HS-27A (cell line): ENCODE measurements around the gene LCN9.
"Not testable (repeated sequence)": the region's sequence is repeated elsewhere in the genome, so short reads cannot be mapped to it uniquely, and the experiment has no call there.

ENCODE experiments used
- DNase-seq: peaks from one replicate; pipeline ENCODE4 v3.0.0-alpha.2; 2012; ENCODE audit warnings: low read depth, missing footprints

The LCN9 gene

GRCh38 chr9:135671591-135672041 lies 8.5 kb downstream of the LCN9 start:
- no peak for DNase-seq

- DNase-seq = not testable (repeated sequence)
Observed at GRCh38 chr9:135672786-135673185, 9.7 kb downstream of the LCN9 start.

- no peak for DNase-seq
Observed at GRCh38 chr9:135673941-135674340, 10.8 kb downstream of the LCN9 start.

GRCh38 chr9:135674977-135675376 lies 11.9 kb downstream of the LCN9 start:
- no peak for DNase-seq

DNA sequence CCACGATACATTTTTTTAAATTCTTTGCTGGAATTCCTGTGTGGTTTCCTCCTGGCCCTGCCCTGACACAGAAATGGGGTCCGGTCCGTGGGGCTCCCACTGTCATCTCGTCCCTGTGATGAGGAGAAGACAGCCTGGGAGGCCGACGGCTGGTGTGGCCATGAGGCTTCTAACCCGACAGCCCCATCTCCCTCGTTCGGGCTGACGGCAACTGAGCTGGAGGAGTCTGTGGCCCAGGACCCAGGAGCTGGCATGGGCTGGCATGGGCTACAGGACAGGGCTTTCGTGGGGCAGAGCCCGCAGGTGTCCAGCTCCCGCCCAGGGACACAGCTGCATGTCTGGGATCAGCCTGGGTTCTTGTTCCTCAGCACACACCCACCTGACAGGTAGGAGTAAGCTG lies 13.8 kb downstream of the LCN9 start:
- DNase-seq = no peak

DNA sequence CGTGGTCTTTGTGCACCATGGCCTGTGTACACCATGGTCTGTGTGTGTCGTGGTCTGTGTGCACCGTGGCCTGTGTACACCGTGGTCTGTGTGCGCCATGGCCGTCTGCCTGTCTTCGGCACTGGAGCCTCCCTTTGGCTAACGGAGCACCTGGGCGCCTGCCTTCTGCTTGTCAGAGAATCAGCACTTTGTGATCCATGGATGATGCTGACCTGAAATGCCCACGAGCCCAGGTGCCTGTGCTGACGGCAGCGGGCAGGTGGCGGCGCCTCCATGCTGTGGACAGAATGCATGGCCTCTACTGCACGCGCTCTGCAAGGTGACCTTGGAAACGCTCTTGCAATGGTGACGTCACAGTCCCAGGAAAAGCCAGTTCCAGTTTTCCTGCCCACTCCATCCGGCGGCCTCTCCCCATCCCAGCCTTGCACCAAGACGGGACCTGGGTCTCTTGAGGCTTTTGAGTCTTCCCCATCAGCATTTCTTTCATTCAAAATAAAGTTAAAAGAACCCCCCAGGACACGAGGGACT lies 14.6 kb downstream of the LCN9 start:
- DNase-seq = no peak

DNA sequence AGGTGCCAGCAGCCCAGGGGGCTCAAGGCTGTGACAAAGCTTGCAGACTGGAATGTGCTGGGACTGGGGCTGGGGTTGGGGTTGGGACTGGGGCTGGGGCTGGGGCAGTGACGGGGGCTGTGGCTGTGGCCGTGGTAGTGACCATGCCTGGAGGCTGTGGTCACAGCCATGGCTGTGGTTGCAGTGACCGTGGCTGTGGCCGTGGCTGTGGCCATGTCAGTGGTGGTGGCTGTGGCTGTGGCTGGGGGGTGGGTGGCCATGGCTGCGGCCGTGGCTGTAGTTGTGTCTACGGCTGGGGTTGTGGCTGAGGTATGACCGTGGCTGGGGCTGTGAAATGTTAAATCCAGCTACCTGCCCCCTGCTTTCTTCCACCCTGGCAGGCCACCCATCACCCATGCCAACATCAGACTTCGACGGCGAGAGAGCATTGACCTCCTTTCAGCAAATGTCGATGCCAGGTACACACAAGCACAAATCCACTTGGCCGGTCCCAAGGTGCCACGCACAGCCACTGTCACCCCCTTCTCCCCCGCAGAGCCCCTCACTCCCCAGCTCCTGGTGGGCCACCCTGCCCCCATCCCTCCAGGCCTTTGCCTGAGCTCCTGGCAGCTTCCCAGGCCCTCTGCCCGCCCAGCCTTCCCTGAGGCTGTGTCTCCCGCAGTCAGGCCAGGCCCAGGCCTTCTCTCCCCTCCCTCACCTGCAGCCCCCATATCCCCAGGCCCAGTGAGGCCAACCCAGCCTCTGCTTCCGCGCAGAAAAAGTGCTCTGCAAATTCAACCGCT lies 15.3 kb downstream of the LCN9 start:
- DNase-seq = no peak

DNA sequence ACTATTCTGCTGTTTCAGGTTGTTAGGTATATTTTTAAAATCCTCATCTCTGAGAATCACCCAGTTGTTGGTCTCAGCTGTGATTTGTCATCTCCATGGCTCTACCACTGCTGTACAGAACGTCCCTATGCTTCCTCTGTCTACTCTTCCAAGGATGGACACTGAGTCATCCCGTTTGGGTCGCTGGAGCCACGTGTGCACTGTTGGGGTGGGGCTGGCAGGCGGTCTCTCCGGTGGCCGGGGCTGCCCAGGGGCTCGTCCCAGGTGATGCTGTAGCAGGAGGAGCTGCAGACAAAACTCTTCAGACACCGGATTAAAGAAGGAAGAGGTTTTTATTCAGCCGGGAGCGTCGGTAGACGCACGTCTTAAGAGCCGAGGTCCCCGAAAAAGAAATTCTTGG lies 16.9 kb downstream of the LCN9 start:
- DNase-seq = no peak

GRCh38 chr9:135681161-135681560 lies 18.1 kb downstream of the LCN9 start:
- no peak for DNase-seq

DNA sequence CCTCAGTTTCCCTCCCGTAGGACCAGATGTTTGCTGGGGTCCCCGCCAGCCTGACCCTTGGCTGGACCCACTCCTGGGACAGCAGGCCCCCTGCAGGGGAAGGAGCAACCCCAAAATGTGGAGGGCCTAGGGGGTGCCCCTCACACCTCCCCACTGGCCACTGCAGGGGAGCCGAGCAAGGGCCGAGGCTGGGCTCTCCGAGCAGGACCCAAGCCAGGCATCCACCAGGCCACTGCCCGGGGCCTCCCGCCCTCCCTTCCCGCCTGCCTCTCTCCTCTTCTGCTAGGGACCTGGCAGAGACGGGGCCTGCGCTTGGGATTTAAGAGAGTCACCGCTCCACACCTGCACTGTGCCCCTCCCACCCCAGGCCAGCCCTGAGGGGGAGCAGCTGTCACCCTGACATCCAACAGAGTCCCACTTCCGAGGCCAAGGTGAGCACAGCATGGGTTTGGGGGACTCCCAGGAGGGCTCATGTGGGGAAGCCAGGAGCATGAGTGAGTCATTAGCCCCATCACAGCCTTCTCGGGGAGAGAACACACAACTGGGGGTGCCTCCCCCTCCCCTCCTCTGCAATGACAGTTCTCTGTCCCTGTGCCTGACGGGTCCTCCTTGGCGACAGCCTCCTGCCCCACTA lies 20.4 kb downstream of the LCN9 start:
- no peak for DNase-seq

DNA sequence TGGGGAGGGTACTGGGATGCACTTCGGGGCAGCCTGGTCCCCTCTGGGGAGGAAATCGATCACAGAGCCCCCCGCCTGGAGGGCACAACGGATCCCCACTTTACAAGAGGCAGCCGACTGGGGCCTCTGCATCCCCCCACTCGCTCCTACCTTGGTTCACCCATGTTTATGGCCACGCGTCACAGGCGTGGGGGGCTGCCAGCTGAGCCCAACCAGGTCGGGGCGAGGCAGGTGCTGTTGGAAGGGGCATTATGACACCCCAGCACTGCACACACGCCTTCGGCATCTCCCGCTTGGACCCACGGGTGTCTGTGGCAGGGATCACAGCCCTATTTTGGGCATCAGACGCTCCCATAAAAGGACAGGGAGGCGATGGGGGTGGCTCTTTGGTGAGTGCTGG lies 21.6 kb downstream of the LCN9 start:
- DNase-seq = no peak

DNA sequence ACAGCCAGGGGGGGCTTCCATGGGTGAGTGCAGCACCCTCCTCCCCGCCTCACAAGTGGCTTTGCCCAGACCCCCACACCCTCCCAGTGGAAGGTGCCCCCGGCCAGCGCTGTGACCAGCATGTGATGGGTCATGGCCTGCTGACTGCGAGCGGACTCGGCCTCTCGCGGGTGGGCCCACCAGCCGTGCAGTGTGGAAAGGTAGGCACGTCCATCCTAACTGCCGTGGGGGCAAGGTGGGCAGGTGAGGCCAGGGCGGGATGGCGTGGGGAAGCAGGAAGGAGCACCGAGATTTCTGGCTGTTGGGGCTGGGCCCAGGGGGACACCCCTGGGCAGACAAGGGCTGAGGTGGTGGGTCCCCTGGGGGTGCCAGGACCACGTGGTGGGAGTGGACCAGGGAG lies 24.1 kb downstream of the LCN9 start:
- no peak for DNase-seq

DNA sequence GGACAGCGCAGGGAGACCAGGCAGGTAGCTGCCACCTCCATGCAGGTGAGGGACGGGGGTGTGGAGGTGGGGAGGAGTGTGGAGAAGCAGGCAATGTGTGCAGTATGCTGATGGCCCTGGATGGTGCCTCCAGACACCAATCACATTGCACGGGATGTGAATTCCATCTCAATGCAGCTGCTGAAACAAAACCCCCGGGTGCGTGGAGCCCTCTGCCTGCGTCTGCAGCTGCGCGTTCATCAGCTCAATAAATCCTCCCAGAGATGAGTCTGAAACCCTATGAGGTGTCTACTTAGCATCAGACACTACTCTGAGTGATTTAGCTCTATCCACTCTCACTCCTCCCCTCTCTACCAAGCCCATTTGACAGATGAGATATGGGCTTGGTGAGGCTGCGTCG lies 25.9 kb downstream of the LCN9 start:
- no peak for DNase-seq

DNA sequence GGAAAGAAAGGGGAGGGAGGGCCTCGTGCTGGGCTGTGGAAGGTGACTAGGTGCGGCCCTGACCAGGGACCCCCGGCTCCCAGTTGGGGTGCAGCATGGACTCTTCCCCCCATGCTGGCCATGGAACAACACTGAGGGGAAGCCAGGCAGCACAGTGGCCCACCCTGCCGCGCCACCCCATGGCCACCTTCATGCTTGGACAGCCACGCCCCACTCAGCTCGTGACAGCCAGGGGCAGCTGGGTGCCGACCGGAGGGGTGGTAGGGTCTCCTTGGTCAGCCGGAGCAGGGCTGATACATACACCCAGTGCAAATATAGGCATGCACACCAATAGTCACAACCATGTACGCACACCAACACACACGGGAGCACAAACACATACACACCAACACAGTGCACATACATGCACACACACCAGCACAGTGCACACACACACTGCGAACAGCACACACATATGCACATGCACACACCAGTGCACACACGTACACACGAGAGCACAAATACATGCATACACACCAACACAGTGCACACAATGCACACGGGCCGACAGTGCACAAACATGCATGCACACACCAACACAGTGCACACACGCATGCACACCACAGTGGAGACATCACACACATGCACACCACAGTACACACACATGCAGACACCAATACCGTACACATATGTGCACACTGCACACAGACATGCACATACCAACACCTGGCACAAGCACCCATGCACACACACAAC lies 27.9 kb downstream of the LCN9 start:
- DNase-seq = no peak

DNA sequence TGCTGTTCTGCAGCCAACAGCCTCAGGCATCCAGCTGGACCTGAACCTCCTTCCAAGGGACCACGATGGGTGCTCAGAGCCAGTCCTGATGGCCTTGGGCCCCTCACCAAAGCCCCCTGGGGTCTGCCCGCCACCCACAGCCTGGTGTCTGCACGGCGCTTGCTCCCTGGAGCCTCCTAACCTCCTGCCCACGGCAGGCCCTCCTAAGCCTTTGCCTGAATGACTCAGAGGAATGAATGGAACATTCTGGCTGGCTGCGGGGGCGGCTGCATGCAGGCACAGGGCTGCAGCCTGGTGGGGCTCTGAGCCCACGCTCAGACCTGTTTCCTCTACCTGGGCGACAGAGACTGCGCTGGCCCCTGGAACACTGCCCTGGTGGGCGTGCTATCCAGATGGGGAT lies 29.3 kb downstream of the LCN9 start:
- no peak for DNase-seq

GRCh38 chr9:135693265-135693664 lies 30.2 kb downstream of the LCN9 start:
- no peak for DNase-seq

GRCh38 chr9:135693771-135694170 lies 30.7 kb downstream of the LCN9 start:
- no peak for DNase-seq

- DNase-seq = no peak
Observed at GRCh38 chr9:135694414-135694813, 31.3 kb downstream of the LCN9 start.

- DNase-seq = no peak
Observed at GRCh38 chr9:135695036-135695435, 31.9 kb downstream of the LCN9 start.

DNA sequence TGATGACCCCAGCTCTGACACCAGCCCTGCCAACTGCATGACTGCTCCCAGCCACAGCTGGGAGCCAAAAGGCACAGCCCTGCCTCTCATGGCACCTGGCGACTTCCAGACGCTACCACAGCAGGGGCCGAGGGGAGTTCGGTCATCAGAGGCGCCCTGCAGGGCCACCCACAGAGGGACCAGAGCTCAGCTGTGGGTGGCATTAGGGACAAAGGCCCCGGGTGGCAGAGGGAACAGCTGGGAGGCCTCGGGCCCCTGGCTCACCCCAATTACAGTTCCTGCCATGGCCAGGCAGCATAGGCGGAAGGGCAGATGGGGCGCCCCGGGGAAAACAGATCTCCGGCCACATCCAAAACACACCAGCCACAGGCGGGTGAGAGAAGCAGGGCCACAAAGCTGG lies 32.5 kb downstream of the LCN9 start:
- DNase-seq = no peak

GRCh38 chr9:135696446-135696845 lies 33.3 kb downstream of the LCN9 start:
- no peak for DNase-seq

DNA sequence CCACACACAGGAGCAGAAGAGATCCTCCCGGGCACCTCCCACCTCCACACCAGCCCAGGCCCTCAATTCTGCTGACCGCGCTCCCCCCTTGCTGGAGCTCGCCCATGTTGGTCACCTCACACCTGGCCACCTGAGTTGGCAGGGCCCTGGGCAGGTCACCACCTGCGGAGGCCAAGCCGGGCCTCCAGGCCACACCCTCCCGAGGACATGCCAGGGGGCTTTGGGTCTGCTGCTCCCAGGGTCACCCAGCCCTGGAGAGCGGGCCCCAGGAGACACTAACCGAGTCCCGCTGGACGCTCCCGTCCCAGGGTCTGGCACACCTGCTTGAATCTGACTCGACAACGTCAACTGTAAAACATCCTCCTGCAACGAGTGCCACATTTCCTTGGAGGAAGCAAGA lies 34.1 kb downstream of the LCN9 start:
- DNase-seq = no peak

GRCh38 chr9:135698236-135698635 lies 35.1 kb downstream of the LCN9 start:
- no peak for DNase-seq
